Ectodermal cell (in vitro differentiated cells): Measurements from ENCODE around the gene SH3BP5.

Source experiments
- H3K27ac ChIP-seq: 2 replicates; pipeline ENCODE4 v1.7.0; 2013; ENCODE audit warnings: mild to moderate bottlenecking, low read depth, low read length; ENCODE audit not compliant: insufficient read depth, poor library complexity, severe bottlenecking
- H3K27me3 ChIP-seq: 2 replicates; pipeline ENCODE4 v1.7.0; 2013; ENCODE audit warnings: mild to moderate bottlenecking, low read length; ENCODE audit not compliant: insufficient read depth, control insufficient read depth, poor library complexity, severe bottlenecking
- H3K36me3 ChIP-seq: one replicate; pipeline ENCODE4 v1.7.0; 2013; ENCODE audit warnings: low read length; ENCODE audit not compliant: control insufficient read depth, insufficient read depth
- H3K4me1 ChIP-seq: one replicate; pipeline ENCODE4 v1.7.0; 2013; ENCODE audit warnings: low read length; ENCODE audit not compliant: control insufficient read depth, insufficient read depth
- H3K4me3 ChIP-seq: 2 replicates; pipeline ENCODE4 v1.7.0; 2013; ENCODE audit warnings: low read depth, low read length, control low read depth; ENCODE audit not compliant: insufficient read depth
- H3K9me3 ChIP-seq: 2 replicates; pipeline ENCODE4 v1.7.0; 2013; ENCODE audit warnings: mild to moderate bottlenecking, low read length, moderate library complexity; ENCODE audit not compliant: control insufficient read depth
- WGBS, 2 experiments: methylation state at CpG; one replicate each; pipeline ENCODE4 v1.1.7; 2013; ENCODE audit warnings: missing lambda C conversion rate in 2 of 2; 5-methylcytosine and 5-hydroxymethylcytosine counted together

Gene SH3BP5

GRCh38 chr3:15256861-15257341 lies 75.5 kb downstream of the SH3BP5 start:
- H3K4me1 ChIP-seq = no peaks in the 10 kb centered on the region
- H3K36me3 ChIP-seq = peaks cover 27% of the 10 kb centered on the region
- H3K9me3 ChIP-seq = no peaks in the 10 kb centered on the region
- no peaks in the 10 kb centered on the region for H3K27me3 ChIP-seq
- 93 to 94% methylated on average over 8 of the region's 8 CpGs for WGBS, 2 experiments
- no peak overlapping the region for H3K4me3 ChIP-seq
- H3K27ac ChIP-seq = no peak overlapping the region

GRCh38 chr3:15255215-15255614 lies 77.2 kb downstream of the SH3BP5 start:
- no peak overlapping the region for H3K27ac ChIP-seq
- H3K4me1 ChIP-seq = no peaks in the 10 kb centered on the region
- peaks cover 38% of the 10 kb centered on the region for H3K36me3 ChIP-seq
- H3K9me3 ChIP-seq = no peaks in the 10 kb centered on the region
- no peaks in the 10 kb centered on the region for H3K27me3 ChIP-seq
- WGBS, 2 experiments = 86 to 95% methylated on average over 2 of the region's 2 CpGs
- no peak overlapping the region for H3K4me3 ChIP-seq

- peak overlapping the region; percentile 33 for H3K27ac ChIP-seq
- no peak overlapping the region for H3K4me3 ChIP-seq
- WGBS, 2 experiments = 94 to 97% methylated on average over 7 of the region's 7 CpGs
- peaks cover 38% of the 10 kb centered on the region for H3K36me3 ChIP-seq
- no peaks in the 10 kb centered on the region for H3K27me3 ChIP-seq
- no peaks in the 10 kb centered on the region for H3K4me1 ChIP-seq
- no peaks in the 10 kb centered on the region for H3K9me3 ChIP-seq
Observed at GRCh38 chr3:15253023-15253697, 79.2 kb downstream of the SH3BP5 start.

GRCh38 chr3:15246186-15246585 lies 86.2 kb downstream of the SH3BP5 start:
- Histone ChIP-seq H3K27me3 (no peaks in the 10 kb centered on the region), H3K4me3 (no peak overlapping the region), H3K4me1 (no peaks in the 10 kb centered on the region), H3K27ac (no peak overlapping the region), H3K36me3 (peaks cover 13% of the 10 kb centered on the region), H3K9me3 (no peaks in the 10 kb centered on the region)
- WGBS, 2 experiments = 94 to 100% methylated on average over 1 to 2 of the region's 2 CpGs

GRCh38 chr3:15243822-15244482 lies 88.4 kb downstream of the SH3BP5 start:
- Histone ChIP-seq H3K27me3 (no peaks in the 10 kb centered on the region), H3K36me3 (peaks cover 11% of the 10 kb centered on the region), H3K4me1 (no peaks in the 10 kb centered on the region), H3K9me3 (no peaks in the 10 kb centered on the region), H3K27ac (no peak overlapping the region), H3K4me3 (no peak overlapping the region)
- WGBS, 2 experiments = 96 to 97% methylated on average over 5 of the region's 5 CpGs

GRCh38 chr3:15241341-15241740 lies 91.0 kb downstream of the SH3BP5 start:
- H3K4me3 ChIP-seq = no peak overlapping the region
- no peaks in the 10 kb centered on the region for H3K4me1 ChIP-seq
- H3K9me3 ChIP-seq = no peaks in the 10 kb centered on the region
- no peak overlapping the region for H3K27ac ChIP-seq
- no peaks in the 10 kb centered on the region for H3K27me3 ChIP-seq
- H3K36me3 ChIP-seq = peaks cover 9% of the 10 kb centered on the region
- no CpG with 5 or more reads among the region's 1 CpG for WGBS, 2 experiments

- Histone ChIP-seq H3K4me3 (no peak overlapping the region), H3K27me3 (no peaks in the 10 kb centered on the region), H3K4me1 (no peaks in the 10 kb centered on the region), H3K36me3 (peaks cover 9% of the 10 kb centered on the region), H3K27ac (no peak overlapping the region), H3K9me3 (no peaks in the 10 kb centered on the region)
- 91 to 100% methylated on average over 2 to 3 of the region's 4 CpGs for WGBS, 2 experiments
Observed at GRCh38 chr3:15229262-15229661, 103.1 kb downstream of the SH3BP5 start.

- WGBS, 2 experiments = 98 to 100% methylated on average over 1 of the region's 1 CpG
- Histone ChIP-seq H3K27me3 (no peaks in the 10 kb centered on the region), H3K4me1 (no peaks in the 10 kb centered on the region), H3K4me3 (no peak overlapping the region), H3K36me3 (peaks cover 9% of the 10 kb centered on the region), H3K27ac (no peak overlapping the region), H3K9me3 (no peaks in the 10 kb centered on the region)
Observed at GRCh38 chr3:15228147-15228546, 104.2 kb downstream of the SH3BP5 start.

GRCh38 chr3:15223685-15224572 lies 108.5 kb downstream of the SH3BP5 start:
- Histone ChIP-seq H3K27me3 (no peaks in the 10 kb centered on the region), H3K4me1 (no peaks in the 10 kb centered on the region), H3K27ac (no peak overlapping the region), H3K4me3 (no peak overlapping the region), H3K9me3 (no peaks in the 10 kb centered on the region), H3K36me3 (peaks cover 31% of the 10 kb centered on the region)
- 89 to 94% methylated on average over 6 to 7 of the region's 7 CpGs for WGBS, 2 experiments
